Esophagus squamous epithelium (tissue), 4 donors: ENCODE data around the gene RMI2.

Experiments
- CTCF ChIP-seq, 6 experiments: fragments of 450-650 bp in 4 of 6; fragments of 200-600 bp in 2 of 6; sonication (generic) in 2 of 6; IDR thresholded peaks; one replicate each; pipeline ENCODE4 v1.5.1; 2016 to 2019; ENCODE audit warnings: antibody characterized with exemption in 6 of 6, mild to moderate bottlenecking in 4 of 6, moderate library complexity in 4 of 6
- POLR2A ChIP-seq, 4 donors: fragments of 450-650 bp; IDR thresholded peaks; one replicate each; pipeline ENCODE4 v1.6.1; 2017; ENCODE audit warnings: antibody characterized with exemption in 4 of 4, mild to moderate bottlenecking in 4 of 4, moderate library complexity in 3 of 4

- TF ChIP-seq POLR2A (IDR thresholded peaks at IDR 0.05), result no peak
- no peak for TF ChIP-seq CTCF (IDR thresholded peaks at IDR 0.05)
Measured at GRCh38 chr16:11312718-11313492, 32.4 kb upstream of the RMI2 start.
